Thymus (tissue), 11 donors: ENCODE results near the gene CRPPA. TPM values are rescaled to one million over a fixed set of nuclear protein-coding genes. Genes with fewer than 3 reads are reported as not detected.

Experiments
- DNase-seq, 9 donors: peaks; one replicate each; pipeline ENCODE4 v3.0.0-alpha.2; 2013; ENCODE audit warnings: low spot score in 9 of 9, low read depth in 6 of 9, missing footprints in 1 of 9
- H3K27ac ChIP-seq, 2 donors: one replicate each; pipeline ENCODE4 v1.5.1; 2013; ENCODE audit warnings: control low read depth in 1 of 2, low read depth in 1 of 2, low read length in 1 of 2, mild to moderate bottlenecking in 1 of 2, moderate library complexity in 1 of 2
- H3K27me3 ChIP-seq, 2 donors: one replicate each; pipeline ENCODE4 v1.5.1; 2013; ENCODE audit warnings: low read length in 1 of 2; ENCODE audit not compliant: control insufficient read depth in 2 of 2, insufficient read depth in 1 of 2
- H3K36me3 ChIP-seq, 2 donors: one replicate each; pipeline ENCODE4 v1.5.1; 2013; ENCODE audit warnings: low read length in 1 of 2, mild to moderate bottlenecking in 1 of 2, moderate library complexity in 1 of 2; ENCODE audit not compliant: control insufficient read depth in 2 of 2, insufficient read depth in 2 of 2
- H3K4me1 ChIP-seq, 2 donors: one replicate each; pipeline ENCODE4 v1.5.1; 2013; ENCODE audit warnings: low read length in 2 of 2; ENCODE audit not compliant: control insufficient read depth in 2 of 2, insufficient read depth in 2 of 2
- H3K4me3 ChIP-seq, 2 donors: one replicate each; pipeline ENCODE4 v1.5.1; 2013; ENCODE audit warnings: low read length in 2 of 2, control low read depth in 1 of 2, mild to moderate bottlenecking in 1 of 2
- H3K9me3 ChIP-seq, 2 donors: one replicate each; pipeline ENCODE4 v1.5.1; 2013; ENCODE audit warnings: low read length in 1 of 2, mild to moderate bottlenecking in 1 of 2; ENCODE audit not compliant: control insufficient read depth in 2 of 2, insufficient read depth in 1 of 2
- WGBS: extraction: QIAGEN DNeasy Blood & Tissue Kit; methylation state at CpG from one replicate; pipeline ENCODE4 v1.1.7; 2013; 5-methylcytosine and 5-hydroxymethylcytosine counted together
- polyA plus RNA-seq: library from polyadenylated mRNA; stranded (reverse); fragments of 200-250 nt; gene quantifications from one replicate; pipeline ENCODE4 v1.2.3, GENCODE V29; 2013
- total RNA-seq: library from RNA; stranded (reverse); fragments of 120-200 nt; gene quantifications from one replicate; pipeline ENCODE4 v1.2.4, GENCODE V29; 2013
- donor health status: healthy.

CRPPA gene
- total and polyA plus RNA-seq, 2 donors = 0.32 to 1.4 TPM

DNA sequence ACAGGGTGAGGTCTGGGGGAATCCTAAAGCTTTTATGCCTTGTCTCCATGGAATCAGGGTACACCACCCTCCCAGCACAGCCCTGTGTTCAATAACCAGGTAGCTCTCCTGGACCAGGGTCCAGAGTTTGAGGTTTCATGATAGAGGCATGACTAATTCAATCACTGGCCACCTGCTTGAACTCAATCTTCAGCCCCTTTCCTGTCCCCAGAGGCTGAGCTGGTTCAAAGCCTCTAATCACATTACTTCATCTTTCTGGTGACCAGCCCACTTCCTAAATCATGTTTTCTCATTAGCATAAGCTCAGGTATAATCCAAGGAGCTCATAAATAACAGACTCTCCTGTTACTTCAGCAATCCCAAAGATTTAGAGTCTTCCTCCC, 20.5 kb downstream of the CRPPA start:
- Histone ChIP-seq H3K27ac (no peak overlapping the region), H3K27me3 (no peaks in the 10 kb centered on the region), H3K4me1 (no peaks in the 10 kb centered on the region), H3K4me3 (no peak overlapping the region), H3K36me3 (no peaks in the 10 kb centered on the region), H3K9me3 (peaks cover 3 to 35% of the 10 kb centered on the region in 2 donors)
- DNase-seq = no peak

DNA sequence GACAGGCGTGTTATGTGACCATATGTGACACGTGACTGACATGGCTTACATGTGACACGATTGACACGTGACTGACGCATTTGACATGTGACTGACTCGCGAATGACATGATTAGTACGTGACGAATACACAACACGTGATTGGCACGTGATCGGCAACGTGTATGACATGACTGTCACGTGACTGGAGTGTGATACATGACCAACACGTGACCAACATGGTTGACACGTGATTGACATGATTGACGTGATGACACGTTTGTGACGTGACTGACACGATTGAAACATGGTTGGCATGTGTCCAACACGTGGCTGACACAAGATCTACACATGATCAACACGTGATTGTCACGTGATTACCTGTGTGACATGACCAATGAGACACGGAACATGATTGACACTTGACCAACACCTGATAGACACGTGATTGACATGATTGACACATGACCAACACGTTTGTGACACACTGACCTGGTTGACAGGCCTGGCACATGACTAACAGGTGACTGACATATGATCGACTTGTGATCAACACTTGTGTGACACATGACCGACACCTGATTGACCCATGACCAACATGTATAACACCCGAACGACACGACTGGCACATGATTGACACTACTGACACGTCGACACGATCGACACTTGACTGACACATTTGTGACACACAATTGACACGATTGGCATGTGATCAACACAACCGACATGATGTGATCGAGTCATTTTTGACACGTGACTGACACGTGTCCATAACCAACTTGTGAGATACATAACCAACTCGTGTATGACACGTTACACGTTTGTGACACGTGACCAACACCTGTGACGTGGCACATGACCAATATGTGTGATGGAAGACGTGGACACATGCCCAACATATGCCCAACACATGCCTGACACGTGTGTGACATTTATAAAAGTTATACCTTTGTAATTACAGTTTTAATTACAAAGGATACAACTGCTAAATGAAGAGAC, 21.1 kb downstream of the CRPPA start:
- no peak for DNase-seq
- no peak overlapping the region for H3K4me3 ChIP-seq
- H3K9me3 ChIP-seq = peaks cover 3 to 35% of the 10 kb centered on the region in 2 donors
- no peaks in the 10 kb centered on the region for H3K4me1 ChIP-seq
- WGBS = 95% methylated on average over 47 of the region's 47 CpGs
- H3K27me3 ChIP-seq = no peaks in the 10 kb centered on the region
- H3K36me3 ChIP-seq = no peaks in the 10 kb centered on the region
- no peak overlapping the region for H3K27ac ChIP-seq

DNA sequence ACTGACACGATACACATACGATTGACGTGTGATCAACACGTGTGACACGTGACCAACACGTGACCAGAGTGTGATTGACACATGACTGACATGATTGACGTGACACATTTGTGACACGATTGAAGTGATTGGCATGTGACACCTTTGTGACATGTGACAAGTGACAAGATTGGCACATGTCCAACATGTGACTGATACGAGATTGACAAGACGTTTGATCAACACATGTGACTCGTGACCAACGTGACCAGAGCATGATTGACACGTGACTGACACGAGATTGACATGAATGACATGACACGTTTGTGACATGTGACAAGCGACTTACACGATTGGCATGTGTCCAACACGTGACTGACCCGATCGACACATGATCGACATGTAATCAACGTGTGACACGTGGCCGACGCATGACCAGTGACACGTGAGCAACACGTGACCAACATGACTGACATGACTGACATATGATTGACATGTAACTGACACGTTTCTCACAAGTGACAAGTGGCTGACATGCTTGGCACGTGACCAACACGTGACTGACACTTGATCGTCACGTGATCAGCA, 22.0 kb downstream of the CRPPA start:
- DNase-seq = no peak
- no peaks in the 10 kb centered on the region for H3K36me3 ChIP-seq
- 96% methylated on average over 32 of the region's 32 CpGs for WGBS
- H3K9me3 ChIP-seq = peaks cover 3 to 35% of the 10 kb centered on the region in 2 donors
- H3K4me3 ChIP-seq = no peak overlapping the region
- no peaks in the 10 kb centered on the region for H3K27me3 ChIP-seq
- H3K4me1 ChIP-seq = no peaks in the 10 kb centered on the region
- H3K27ac ChIP-seq = no peak overlapping the region

DNA sequence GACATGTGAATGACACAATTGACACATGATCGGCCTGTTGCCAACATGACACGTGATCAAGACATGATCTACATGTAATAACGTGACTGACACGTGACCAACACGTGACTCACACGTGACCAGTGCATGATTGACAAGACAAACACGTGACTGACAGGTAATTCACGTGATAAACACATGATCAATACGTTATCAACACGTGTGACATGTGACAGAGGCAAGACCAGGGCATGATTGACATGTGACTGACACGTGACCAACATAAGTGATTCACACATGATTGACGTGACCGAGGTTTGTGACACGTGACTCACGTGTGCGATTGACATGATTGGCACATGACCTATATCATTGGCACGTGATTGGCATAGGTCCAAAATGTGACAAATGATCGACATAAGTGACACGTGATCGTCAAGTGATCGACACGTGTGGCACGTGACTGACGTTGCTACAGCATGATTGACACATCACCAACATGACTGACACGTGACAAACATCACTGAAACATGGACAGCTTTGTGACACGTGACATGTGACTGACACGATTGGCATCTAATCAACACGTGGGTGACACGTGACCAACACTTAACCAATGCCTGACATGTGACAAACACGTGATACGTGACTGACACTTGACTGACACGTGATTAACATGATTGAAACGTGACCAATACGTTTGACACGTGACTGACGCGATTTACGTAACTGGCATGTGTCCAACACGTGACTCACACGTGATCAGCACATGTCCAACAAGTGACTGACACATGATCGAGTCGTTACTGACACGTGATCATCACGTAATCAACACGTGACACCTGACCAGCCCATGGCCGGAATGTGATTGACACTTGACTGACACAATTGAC, 23.0 kb downstream of the CRPPA start:
- Histone ChIP-seq H3K27ac (no peak overlapping the region), H3K36me3 (no peaks in the 10 kb centered on the region), H3K4me3 (no peak overlapping the region), H3K4me1 (no peaks in the 10 kb centered on the region), H3K9me3 (peaks cover 3 to 35% of the 10 kb centered on the region in 2 donors), H3K27me3 (no peaks in the 10 kb centered on the region)
- DNase-seq = no peak
- 94% methylated on average over 46 of the region's 46 CpGs for WGBS

DNA sequence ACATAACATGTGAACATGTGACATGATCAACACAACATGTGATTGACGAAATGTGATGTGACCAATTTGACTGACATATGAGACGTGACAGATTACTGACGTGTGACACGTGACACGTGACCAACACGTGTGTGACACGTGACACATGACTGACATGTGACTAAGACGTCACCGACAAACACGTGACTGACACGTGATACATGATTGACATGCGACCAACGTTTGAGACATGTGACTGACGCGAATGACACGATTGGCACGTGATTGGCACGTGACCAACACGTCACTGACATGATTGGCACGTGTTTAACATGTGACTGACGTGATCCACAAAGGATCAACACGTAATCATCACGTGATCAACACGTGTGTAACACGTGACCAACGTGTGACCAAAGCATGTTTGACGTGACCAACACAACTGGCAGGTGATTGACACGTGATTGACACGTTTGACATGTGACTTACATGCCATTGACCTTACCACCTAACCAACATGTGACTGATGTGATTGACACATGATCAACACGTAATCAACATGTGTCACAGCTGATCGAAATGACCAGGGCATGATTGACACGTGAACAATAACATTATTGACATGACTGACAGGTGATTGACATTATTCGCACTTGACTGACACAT, 23.7 kb downstream of the CRPPA start:
- DNase-seq = no peak
- WGBS = 94% methylated on average over 33 of the region's 33 CpGs
- no peaks in the 10 kb centered on the region for H3K4me1 ChIP-seq

DNA sequence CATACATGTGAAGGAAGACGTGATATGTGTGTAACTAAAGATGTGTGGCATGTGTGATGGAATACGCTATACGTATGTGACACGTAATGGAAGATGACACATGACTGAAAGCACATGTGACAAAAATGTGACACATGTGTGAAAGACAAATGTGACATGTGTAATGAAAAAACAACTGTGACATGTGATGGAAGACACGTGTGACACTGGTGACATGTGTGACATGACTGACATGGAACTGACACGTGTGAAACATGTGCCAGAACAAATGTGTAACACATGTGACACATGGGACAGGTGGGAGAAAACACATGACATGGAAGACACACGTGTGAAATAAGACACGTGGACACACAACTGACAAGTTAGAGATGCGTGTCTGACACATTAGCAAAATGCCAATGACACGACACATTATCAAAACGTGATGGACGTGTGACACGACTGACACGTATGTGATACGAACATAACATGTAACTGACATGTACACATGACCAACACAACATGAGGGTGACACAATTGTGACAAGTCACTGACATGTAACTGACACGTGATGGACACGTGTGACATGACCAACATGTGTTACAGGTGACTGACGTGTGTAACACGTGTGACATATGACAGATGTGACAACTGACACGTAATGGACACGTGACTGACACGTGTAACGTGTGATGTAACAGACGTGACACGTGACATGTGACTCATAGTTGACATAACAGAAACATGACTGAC, 24.4 kb downstream of the CRPPA start:
- WGBS = 95% methylated on average over 25 of the region's 25 CpGs
- H3K9me3 ChIP-seq = peaks cover 3 to 35% of the 10 kb centered on the region in 2 donors
- no peak overlapping the region for H3K27ac ChIP-seq
- H3K4me3 ChIP-seq = no peak overlapping the region
- H3K36me3 ChIP-seq = no peaks in the 10 kb centered on the region
- no peaks in the 10 kb centered on the region for H3K27me3 ChIP-seq
- H3K4me1 ChIP-seq = no peaks in the 10 kb centered on the region
- no peak for DNase-seq

More for the DNA sequence above, 23.7 kb downstream of the CRPPA start:
- peaks cover 3 to 35% of the 10 kb centered on the region in 2 donors for H3K9me3 ChIP-seq
- H3K27me3 ChIP-seq = no peaks in the 10 kb centered on the region
- H3K4me3 ChIP-seq = no peak overlapping the region
- no peaks in the 10 kb centered on the region for H3K36me3 ChIP-seq
- H3K27ac ChIP-seq = no peak overlapping the region

DNA sequence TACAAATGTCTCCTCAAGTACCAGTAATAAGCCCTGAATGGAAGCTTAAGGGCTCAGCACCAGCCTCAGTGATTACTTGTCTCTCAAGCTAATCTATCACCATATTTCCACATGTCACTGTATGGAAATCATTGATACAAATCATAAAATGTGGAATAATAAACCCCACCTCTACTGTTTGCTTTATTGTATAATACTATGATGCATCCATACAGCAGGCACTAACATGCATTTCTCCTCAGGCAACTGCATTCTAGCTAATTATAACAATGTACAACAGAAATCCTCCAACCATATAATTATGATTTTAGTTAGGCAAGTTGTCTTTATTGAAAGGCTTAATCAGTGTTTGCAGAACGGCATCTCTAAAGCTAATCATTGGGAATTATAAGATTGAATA, 26.2 kb downstream of the CRPPA start:
- Histone ChIP-seq H3K27me3 (no peaks in the 10 kb centered on the region), H3K27ac (no peak overlapping the region), H3K9me3 (peaks cover 3 to 33% of the 10 kb centered on the region in 2 donors), H3K4me3 (no peak overlapping the region), H3K36me3 (no peaks in the 10 kb centered on the region), H3K4me1 (no peaks in the 10 kb centered on the region)
- 100% methylated on average over 1 of the region's 1 CpG for WGBS
- no peak for DNase-seq

DNA sequence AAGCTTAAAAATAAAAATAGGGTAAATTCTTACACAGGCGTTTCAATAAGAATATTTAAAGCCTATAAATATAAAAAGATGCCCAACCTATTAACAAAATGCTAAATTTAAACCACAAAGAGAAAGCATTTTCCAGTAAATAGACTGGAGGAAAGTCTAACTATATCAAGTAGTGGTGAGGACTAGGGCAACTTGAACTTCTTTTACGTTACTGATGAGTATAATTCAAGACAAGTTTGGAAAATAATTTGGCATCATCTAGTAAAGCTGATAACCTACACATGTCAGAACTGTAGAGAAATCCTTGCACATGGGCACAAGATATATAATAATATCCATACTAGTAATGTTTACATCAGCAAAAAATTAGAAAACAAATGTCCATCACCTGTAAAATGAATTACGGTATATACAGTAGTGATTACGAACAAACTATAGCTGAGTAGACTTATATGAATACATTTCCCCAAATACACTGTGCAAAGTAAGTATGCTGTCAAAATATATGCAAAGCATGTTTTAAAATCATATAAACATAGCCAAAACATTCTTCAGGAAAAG, 27.4 kb downstream of the CRPPA start:
- Histone ChIP-seq H3K9me3 (peaks cover 1 to 22% of the 10 kb centered on the region in 2 donors), H3K27ac (no peak overlapping the region), H3K27me3 (no peaks in the 10 kb centered on the region), H3K4me1 (no peaks in the 10 kb centered on the region), H3K36me3 (no peaks in the 10 kb centered on the region), H3K4me3 (no peak overlapping the region)
- 97% methylated on average over 4 of the region's 4 CpGs for WGBS
- no peak for DNase-seq
